ENCODE measurements around the gene TPX2. TPM values are rescaled to one million over a fixed set of nuclear protein-coding genes. Genes with fewer than 3 reads are reported as not detected.

Gene TPX2
- 119 and 157 TPM in 2 replicates for total RNA-seq (2014; rRNA removed; shearing (Covaris generic))

GRCh38 chr20:31738729-31739549, at the start of gene TPX2:
Gene TPX2, plus strand, starts transcription at chr20:31739290. Its CDS starts 18,187 bp downstream, at chr20:31757477.
- H3K27me3 ChIP-seq (ENCODE audit: control insufficient read depth, insufficient read depth, low read length) = no peaks in the 10 kb centered on the region
- DNase-seq = peak; percentile 99
- H3K4me3 ChIP-seq (ENCODE audit: insufficient read depth, low read depth, low read length) = peak within 1 kb of the TSS; percentile 76
- peaks cover 5% of the 10 kb centered on the region; the same call in 1 of the 2 replicates for H3K36me3 ChIP-seq (replicated peaks; ENCODE audit: control insufficient read depth, insufficient read depth, low read length)

DNA sequence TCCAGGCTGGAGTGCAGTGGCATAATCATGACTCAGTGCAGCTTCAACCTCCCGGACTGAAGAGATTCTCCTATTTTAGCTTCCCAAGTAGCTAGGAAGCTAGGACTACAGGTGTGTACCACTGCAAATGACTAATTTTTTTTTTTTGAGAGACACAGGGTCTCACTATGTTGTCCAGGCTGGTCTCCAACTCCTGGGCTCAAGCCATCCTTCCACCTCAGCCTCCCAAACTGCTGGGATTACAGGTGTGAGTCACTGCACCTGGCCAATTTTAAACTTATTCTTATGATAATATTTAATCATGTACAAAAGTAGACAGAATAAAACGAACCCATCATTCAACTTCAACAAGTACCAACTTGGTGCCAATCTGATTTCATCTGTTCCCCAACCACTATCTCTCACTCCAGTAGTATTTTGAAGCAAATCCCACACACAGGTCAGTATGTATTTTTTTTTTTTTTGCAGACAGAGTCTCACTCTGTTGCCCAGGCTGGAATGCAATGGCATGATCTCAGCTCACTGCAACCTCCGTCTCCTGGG, 48.9 kb upstream of the TPX2 start:
- DNase-seq = no peak
- Histone ChIP-seq H3K36me3 (replicated peaks; ENCODE audit: control insufficient read depth, insufficient read depth, low read length) (no peaks in the 10 kb centered on the region), H3K4me3 (ENCODE audit: insufficient read depth, low read depth, low read length) (no peak overlapping the region), H3K27me3 (ENCODE audit: control insufficient read depth, insufficient read depth, low read length) (no peaks in the 10 kb centered on the region)

GRCh38 chr20:31691646-31692275, 47.3 kb upstream of the TPX2 start:
- Histone ChIP-seq H3K4me3 (ENCODE audit: insufficient read depth, low read depth, low read length) (no peak overlapping the region), H3K27me3 (ENCODE audit: control insufficient read depth, insufficient read depth, low read length) (no peaks in the 10 kb centered on the region), H3K36me3 (replicated peaks; ENCODE audit: control insufficient read depth, insufficient read depth, low read length) (no peaks in the 10 kb centered on the region)
- DNase-seq = peak; percentile 66

DNA sequence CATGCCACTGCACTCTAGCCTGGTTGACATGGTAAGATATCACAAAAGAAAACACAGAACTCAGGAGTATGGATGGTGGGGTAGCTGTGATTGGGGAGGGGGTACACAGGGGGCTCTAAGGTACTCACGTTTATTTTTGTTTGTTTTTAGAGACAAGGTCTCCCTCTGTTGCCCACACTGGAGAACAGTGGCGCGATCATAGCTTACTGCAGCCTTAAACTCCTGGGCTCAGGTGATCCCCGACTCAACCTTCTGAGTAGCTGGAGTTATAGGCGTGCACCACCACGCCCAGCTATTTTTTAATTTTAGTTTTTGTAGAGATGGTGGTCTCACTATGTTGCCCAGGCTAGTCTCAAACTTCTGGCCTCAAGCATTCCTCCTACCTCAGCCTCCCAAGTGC, 45.7 kb upstream of the TPX2 start:
- DNase-seq = no peak
- H3K4me3 ChIP-seq (ENCODE audit: insufficient read depth, low read depth, low read length) = no peak overlapping the region
- H3K27me3 ChIP-seq (ENCODE audit: control insufficient read depth, insufficient read depth, low read length) = no peaks in the 10 kb centered on the region
- H3K36me3 ChIP-seq (replicated peaks; ENCODE audit: control insufficient read depth, insufficient read depth, low read length) = no peaks in the 10 kb centered on the region

DNA sequence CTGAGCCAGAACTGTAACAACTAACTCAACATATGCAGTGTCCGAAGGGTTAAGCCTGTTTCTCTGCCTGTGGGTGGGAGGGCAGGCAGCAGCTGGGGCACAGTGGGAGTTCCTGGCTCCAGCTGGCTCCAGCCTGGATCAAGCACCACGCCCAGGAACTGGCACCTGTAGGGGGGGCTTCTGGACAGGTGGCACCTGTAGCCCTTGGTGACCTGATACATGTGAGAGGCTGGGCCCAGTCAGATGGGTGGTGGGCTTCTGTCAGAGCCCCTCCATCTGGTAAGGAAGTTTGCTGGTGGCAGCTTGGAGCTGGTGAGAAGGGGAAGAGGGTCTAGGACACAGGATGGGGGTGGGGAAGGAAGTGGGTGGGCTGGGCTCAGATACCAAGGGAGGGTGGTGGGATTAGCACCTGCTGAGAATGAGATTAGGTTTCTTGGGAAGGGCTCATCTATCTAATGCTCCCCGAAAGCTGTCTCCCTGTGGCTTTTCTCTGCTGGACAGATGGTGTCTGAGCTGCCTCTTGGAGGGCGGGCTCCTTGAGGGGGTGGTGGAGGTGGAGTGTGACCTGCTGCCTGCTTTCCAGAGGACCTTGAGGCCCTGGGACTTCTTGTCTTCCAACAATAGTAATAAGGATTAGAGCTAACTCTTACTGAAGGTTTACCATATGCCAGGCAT, 45.0 kb upstream of the TPX2 start:
- DNase-seq = peak; percentile 65
- no peaks in the 10 kb centered on the region for H3K27me3 ChIP-seq (ENCODE audit: control insufficient read depth, insufficient read depth, low read length)
- no peaks in the 10 kb centered on the region for H3K36me3 ChIP-seq (replicated peaks; ENCODE audit: control insufficient read depth, insufficient read depth, low read length)
- no peak overlapping the region for H3K4me3 ChIP-seq (ENCODE audit: insufficient read depth, low read depth, low read length)

- no peak overlapping the region for H3K4me3 ChIP-seq (ENCODE audit: insufficient read depth, low read depth, low read length)
- DNase-seq = no peak
- H3K27me3 ChIP-seq (ENCODE audit: control insufficient read depth, insufficient read depth, low read length) = no peaks in the 10 kb centered on the region
- 0 out of 2 replicates have a peak, but pooled peaks cover 1% of the 10 kb centered on the region for H3K36me3 ChIP-seq (replicated peaks; ENCODE audit: control insufficient read depth, insufficient read depth, low read length)
Observed at GRCh38 chr20:31694842-31695593, 44.1 kb upstream of the TPX2 start.

- Histone ChIP-seq H3K4me3 (ENCODE audit: insufficient read depth, low read depth, low read length) (no peak overlapping the region), H3K36me3 (replicated peaks; ENCODE audit: control insufficient read depth, insufficient read depth, low read length) (0 out of 2 replicates have a peak, but pooled peaks cover 1% of the 10 kb centered on the region), H3K27me3 (ENCODE audit: control insufficient read depth, insufficient read depth, low read length) (no peaks in the 10 kb centered on the region)
- no peak for DNase-seq
Observed at GRCh38 chr20:31695849-31696804, 43.0 kb upstream of the TPX2 start.

- H3K27me3 ChIP-seq (ENCODE audit: control insufficient read depth, insufficient read depth, low read length) = no peaks in the 10 kb centered on the region
- H3K4me3 ChIP-seq (ENCODE audit: insufficient read depth, low read depth, low read length) = no peak overlapping the region
- H3K36me3 ChIP-seq (replicated peaks; ENCODE audit: control insufficient read depth, insufficient read depth, low read length) = 0 out of 2 replicates have a peak, but pooled peaks cover 1% of the 10 kb centered on the region
- DNase-seq = no peak
Observed at GRCh38 chr20:31698243-31698802, 40.8 kb upstream of the TPX2 start.

DNA sequence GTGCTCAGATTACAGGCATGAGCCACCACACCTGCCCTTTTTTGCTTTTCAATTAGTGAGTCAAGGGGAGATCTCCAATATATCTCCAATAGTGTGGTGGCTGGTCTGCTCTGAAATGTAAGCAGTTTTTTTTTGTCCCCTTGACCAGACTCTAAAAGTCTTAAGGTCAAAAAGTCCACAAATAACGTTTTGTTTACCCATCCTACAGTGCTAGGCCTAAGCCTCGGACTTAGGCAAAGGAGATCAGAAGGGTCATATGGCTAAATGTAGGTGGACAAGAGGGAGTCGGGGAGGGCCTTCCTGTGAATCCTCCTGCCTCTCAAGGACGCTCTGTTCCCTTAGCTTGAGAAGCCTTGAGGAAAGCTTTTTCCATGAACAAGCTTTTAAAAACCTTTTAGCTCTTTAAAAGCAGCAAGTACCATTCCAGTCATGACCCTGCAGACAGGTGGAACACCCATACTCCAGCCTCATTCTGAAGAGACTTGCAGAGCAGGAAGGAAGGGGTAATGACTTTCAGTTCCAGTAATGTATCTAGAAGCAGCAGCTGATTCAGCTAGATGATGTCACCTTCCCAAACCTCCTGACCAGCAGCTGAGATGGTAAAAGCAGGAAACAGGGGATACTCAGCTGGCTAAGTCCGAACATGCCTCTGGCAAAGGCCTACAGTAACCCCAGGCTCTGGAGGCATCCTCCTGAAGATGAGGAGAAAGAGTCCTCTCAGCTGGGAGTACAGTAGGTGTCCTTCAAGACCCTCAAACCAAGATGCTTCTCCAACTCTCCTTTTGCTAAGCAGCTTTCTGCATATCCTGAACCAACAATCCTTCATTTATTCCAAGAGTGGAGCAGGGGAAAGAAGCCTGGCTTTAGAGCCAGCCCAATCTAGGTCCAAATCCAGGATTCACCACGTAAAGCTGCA, 40.0 kb upstream of the TPX2 start:
- Histone ChIP-seq H3K27me3 (ENCODE audit: control insufficient read depth, insufficient read depth, low read length) (no peaks in the 10 kb centered on the region), H3K4me3 (ENCODE audit: insufficient read depth, low read depth, low read length) (no peak overlapping the region), H3K36me3 (replicated peaks; ENCODE audit: control insufficient read depth, insufficient read depth, low read length) (0 out of 2 replicates have a peak, but pooled peaks cover 1% of the 10 kb centered on the region)
- DNase-seq = no peak

GRCh38 chr20:31699801-31700728, 39.0 kb upstream of the TPX2 start:
- H3K36me3 ChIP-seq (replicated peaks; ENCODE audit: control insufficient read depth, insufficient read depth, low read length) = 0 out of 2 replicates have a peak, but pooled peaks cover 1% of the 10 kb centered on the region

DNA sequence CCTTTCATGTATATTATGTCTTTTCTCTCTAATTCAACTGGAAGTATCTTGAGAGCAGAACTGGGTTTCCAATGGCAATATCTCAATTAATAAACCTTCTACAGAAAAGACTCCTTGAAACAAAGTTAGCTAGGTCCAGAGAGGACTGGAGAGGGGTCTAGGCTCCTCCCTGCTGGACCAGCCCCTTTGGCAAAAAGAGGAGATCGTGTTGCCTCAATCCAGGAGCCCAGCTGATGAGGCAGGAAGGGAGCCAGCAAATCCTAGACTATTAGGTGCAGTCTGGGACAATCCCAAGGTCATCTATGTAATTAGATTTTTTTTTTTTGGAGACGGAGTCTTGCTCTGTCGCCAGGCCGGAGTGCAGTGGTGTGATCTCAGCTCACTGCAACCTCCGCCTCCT, 38.3 kb upstream of the TPX2 start:
- Histone ChIP-seq H3K27me3 (ENCODE audit: control insufficient read depth, insufficient read depth, low read length) (no peaks in the 10 kb centered on the region), H3K36me3 (replicated peaks; ENCODE audit: control insufficient read depth, insufficient read depth, low read length) (0 out of 2 replicates have a peak, but pooled peaks cover 1% of the 10 kb centered on the region), H3K4me3 (ENCODE audit: insufficient read depth, low read depth, low read length) (no peak overlapping the region)
- DNase-seq = no peak

More at GRCh38 chr20:31699801-31700728, 39.0 kb upstream of the TPX2 start:
- Histone ChIP-seq H3K27me3 (ENCODE audit: control insufficient read depth, insufficient read depth, low read length) (no peaks in the 10 kb centered on the region), H3K4me3 (ENCODE audit: insufficient read depth, low read depth, low read length) (no peak overlapping the region)
- DNase-seq = no peak

Data from H7 (cell line).